NCI-H1105 (cell line): ENCODE results near the gene SBF2.
"Not testable (repeated sequence)": the region's sequence is repeated elsewhere in the genome, so short reads cannot be mapped to it uniquely, and the experiment has no call there.

ENCODE experiments used
- DNase-seq: peaks from one replicate; lab custom pipeline; 2025; lab: John Stamatoyannopoulos, UW

Gene SBF2

GRCh38 chr11:10117709-10118351, 176.2 kb downstream of the SBF2 start:
- no peak for DNase-seq

- no peak for DNase-seq
Observed at GRCh38 chr11:10116588-10116987, 177.4 kb downstream of the SBF2 start.

DNA sequence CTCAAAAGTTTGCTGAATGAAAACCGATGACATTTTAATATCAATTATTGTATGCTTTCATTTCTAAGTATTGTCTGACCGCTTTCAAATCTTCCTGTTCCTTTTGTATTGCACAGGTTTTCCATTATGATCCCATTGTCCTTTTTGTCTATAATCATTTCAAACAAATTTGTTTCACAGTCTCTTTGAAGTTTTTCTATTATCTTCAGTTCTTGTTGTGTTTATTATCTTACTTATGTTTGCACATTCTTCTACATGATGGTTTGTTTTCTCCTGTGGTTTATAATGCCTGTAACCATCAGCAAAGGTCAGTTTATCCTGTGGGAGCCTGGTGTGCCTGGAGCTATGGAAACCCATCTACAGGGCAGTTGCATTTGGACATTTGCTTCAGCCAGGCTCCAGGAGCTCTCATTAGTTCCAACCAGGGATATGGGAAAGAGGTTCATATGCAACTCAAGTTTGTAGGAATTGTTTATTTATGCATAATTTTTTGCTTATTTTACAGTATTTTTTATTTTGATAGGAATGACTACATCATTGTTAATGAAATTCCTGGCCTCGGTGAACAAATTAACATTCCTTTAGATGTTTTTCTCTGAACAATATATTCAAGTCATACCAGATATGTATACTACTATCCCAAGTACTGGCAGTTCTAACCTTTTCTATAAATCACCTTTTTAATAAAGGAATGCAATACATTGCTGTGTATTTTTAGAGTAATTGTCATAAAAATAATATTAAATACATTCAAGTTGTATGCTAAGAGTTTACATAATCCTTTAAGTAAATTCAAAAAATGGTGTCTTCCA, 179.2 kb downstream of the SBF2 start:
- DNase-seq: no peak

GRCh38 chr11:10113852-10114251, 180.2 kb downstream of the SBF2 start:
- no peak for DNase-seq

- no peak for DNase-seq
Observed at GRCh38 chr11:10109806-10110205, 184.2 kb downstream of the SBF2 start.

GRCh38 chr11:10108915-10109680, 184.9 kb downstream of the SBF2 start:
- DNase-seq: no peak

- DNase-seq: no peak
Observed at GRCh38 chr11:10107497-10107896, 186.5 kb downstream of the SBF2 start.

DNA sequence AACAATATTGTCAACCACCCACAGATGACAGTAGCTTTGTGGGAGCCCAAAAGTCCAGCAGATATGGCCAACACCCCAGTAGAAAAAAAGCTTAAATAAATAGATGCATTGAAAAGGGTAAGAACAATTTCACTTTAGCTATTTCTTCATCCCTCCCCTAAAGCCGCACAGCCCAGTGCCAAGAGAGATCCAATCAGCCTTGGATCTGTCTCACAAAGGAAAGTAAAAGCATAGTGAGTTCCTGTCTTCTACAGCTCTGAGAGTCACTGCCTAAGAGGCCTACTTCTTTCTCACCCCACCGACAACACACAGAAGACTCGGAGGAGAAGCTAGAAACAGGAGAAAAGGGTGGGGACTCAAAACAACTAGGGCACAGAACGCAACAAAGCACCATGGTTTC, 196.4 kb downstream of the SBF2 start:
- no peak for DNase-seq

GRCh38 chr11:10096987-10097386, 197.0 kb downstream of the SBF2 start:
- no peak for DNase-seq

- no peak for DNase-seq
Observed at GRCh38 chr11:10095412-10096208, 198.4 kb downstream of the SBF2 start.

- no peak for DNase-seq
Observed at GRCh38 chr11:10092426-10092825, 201.6 kb downstream of the SBF2 start.

DNA sequence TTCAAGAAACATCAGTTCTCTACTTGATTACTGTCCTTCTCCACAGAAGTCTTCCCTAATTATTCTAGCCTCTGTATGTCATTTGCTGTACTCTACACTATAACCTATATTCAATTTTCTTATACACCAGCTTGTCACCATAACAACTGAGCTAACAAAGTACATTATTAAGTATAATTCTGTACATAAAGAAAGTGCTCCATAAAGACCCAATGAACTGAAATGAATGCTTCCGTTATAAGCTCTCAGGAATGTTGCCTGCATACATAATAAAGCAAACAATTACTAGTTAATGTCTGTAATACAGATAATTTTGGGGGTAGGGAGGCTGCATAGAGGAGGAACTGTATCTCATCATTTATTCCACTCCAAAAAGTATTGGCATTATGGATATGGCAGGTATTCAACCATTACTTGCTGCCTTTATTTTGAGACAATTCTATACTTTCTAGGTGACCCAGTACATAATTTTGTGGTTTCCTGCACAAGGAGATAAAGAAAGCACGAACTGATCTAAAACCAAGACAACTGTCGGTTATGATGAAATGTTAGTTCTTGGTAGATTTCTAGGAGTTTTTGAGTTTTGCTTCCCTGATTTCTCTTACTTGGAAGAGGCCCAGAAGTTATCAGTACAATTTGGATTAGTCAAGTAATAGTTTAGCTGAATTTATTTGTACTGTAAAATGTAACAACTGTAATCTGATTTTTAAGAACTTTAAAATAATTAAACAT, 202.5 kb downstream of the SBF2 start:
- DNase-seq: no peak

- DNase-seq: not testable (repeated sequence)
Observed at GRCh38 chr11:10087923-10088225, 206.1 kb downstream of the SBF2 start.

DNA sequence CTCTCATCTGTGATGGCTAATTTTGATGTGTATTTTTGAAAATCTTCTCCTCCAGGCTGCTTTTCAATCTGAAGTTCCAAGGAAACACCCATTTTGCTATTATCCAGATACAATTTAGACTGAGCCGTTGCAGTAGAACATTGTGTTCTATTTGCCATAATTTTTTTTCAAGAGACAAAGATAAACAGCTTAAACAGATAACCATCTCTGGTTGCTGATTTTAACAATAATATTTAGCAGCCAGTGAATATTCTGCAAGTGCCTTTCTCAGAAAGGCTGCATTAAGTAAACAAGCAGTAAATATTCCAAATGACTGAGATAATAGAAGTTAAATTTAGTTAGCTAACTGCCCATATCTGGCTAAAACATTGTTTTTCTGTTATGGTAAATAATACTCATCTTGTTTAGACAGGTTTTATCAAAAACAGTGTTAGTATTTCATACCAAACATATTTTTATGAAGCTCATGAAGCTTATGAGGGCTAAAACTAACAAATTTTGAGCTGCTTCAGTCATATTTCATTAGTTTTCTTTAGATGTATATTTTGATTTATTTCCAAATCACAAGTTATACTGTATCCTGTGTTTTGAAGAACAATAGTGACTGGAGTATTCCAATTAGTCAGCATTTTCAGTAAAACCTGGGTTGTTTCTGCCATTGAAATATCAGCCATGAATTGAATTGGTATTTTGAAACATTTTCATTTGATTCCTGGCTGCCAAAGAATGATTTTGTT, 206.7 kb downstream of the SBF2 start:
- no peak for DNase-seq

DNA sequence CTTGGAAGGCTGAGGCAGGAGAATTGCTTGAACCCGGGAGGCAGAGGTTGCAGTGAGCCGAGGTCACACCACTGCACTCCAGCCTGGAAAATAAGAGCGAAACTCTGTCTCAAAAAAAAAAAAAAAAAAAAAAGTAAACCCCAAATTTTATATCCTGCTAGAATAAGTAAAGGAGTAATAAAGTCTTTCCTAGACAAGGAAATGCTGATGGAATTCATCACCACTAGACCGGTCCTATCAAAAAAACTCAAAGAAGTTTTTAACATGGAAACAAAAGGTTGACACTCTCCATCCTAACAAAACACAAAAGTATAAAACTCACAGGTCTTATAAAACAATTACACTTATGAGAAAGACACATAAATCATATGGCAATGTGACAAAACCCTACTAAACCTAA, 213.9 kb downstream of the SBF2 start:
- DNase-seq: no peak

GRCh38 chr11:10076458-10077141, 217.4 kb downstream of the SBF2 start:
- DNase-seq: no peak

DNA sequence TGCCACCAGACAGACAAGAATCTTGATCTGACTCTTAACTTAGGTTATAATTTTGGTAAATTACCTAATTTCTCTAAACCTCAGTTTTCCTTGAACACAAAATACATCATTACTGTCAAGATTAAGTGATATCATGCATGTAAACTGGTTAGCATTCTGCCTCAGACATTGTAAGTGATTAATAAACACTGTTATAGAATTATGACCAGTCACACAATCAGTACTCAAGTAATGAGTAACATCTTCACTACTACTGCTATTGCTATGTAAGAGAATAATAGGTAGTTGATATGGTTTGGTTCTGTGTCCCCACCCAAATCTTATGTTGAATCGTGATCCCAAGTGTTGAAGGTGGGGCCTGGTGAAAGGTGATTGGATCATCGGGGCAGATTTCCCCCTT, 218.9 kb downstream of the SBF2 start:
- no peak for DNase-seq

- no peak for DNase-seq
Observed at GRCh38 chr11:10072841-10073240, 221.2 kb downstream of the SBF2 start.

DNA sequence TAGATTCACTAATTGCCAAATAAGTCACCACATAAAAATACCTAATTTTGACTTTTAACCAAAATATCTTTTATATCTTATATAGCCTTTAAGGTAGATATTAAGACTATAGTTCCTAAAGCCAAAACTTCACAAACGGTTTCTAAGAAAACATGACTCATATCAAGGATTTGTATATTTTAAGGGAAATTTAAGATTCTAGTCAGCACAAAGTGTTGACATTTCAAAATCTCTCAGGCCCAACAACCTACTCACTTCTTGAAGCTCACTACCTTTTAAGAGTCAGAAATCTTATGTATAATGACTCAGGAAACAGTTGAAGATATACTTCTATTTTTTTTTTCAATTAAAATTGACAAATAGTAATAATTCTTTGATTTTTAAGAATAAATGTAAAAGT, 221.9 kb downstream of the SBF2 start:
- no peak for DNase-seq

GRCh38 chr11:10067629-10068300, 226.3 kb downstream of the SBF2 start:
- no peak for DNase-seq
